Middle frontal gyrus (tissue), 1 donor: ENCODE data around the gene ODAD4.
"Not testable (repeated sequence)": the region's sequence is repeated elsewhere in the genome, so short reads cannot be mapped to it uniquely, and the experiment has no call there.

ENCODE experiments used
- DNase-seq: peaks from one replicate; pipeline ENCODE4 v3.0.0-alpha.2; 2015; ENCODE audit warnings: low spot score; ENCODE audit errors: extremely low spot score

The ODAD4 gene

GRCh38 chr17:41913798-41914197, 16.6 kb upstream of the ODAD4 start:
- DNase-seq = no peak

DNA sequence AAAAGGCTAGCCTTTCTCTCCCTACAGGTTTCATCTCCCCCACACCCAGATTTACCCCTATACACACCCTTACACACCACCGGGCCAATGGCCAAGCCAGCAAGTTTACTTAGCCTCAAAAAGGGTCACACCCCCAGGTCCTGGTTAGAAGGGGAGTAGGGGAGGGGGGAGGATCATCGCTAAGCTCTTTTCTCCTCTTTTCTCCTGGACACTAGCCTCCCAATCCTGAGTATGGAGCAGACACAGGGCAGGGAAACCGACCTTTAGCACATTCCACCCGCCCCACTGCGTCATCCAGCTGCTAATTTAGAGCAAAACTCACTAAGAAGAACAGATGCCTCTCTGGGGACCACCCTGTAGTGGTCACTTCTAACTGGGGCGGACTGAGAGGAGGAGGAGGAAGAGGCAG, 16.1 kb upstream of the ODAD4 start:
- DNase-seq = no peak

GRCh38 chr17:41915020-41915419, 15.4 kb upstream of the ODAD4 start:
- no peak for DNase-seq

DNA sequence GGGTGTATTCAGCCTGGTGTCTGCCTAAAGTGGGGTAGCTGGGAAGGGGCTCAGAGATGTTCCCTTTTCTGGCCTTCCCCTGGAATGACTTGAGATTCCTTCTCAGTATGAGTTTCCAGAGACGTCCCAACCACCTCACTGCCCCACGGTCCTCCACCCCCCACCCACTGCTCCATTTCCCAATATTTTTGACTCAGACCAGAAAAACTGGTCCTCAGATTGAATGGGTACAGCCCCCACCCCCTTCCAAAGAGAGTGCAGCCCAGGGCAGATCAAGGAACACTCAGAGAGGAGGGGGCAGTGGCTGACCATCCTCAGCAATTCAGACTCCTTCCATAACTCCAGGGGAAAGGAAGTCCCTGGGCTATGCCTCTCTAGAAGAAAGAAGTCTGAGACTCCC, 14.9 kb upstream of the ODAD4 start:
- no peak for DNase-seq

GRCh38 chr17:41917192-41917591, 13.2 kb upstream of the ODAD4 start:
- no peak for DNase-seq

DNA sequence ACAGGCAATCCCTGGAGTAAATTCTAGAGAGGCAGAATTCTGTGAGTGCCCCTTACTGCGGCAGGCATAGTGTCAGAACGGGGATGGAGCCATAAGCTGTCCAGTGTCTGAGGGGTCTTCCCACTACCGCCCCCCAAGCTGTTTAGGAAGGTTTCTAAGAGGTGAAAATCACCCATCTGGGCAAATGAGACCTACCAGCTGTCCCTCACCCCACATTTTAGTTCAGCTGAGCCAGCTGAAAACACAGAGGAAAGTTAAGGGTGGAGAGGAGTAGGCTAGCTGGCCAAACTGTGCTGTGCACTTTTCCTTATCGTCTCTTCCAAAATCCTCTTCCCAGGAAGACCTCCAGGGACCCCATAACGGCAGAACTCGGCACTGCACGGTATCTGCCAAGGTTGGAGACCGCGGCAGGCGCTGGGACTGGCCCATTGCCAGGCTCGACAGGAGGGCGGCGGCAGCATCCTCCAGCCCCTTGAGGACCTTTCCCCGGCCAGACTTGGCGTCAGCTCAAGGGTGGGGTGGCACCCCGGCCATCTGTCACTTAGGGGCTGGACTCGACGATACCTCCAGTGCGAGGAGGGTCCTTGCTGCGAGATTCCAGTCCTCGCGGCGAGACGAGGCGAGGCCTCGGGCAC, 12.6 kb upstream of the ODAD4 start:
- DNase-seq = no peak

DNA sequence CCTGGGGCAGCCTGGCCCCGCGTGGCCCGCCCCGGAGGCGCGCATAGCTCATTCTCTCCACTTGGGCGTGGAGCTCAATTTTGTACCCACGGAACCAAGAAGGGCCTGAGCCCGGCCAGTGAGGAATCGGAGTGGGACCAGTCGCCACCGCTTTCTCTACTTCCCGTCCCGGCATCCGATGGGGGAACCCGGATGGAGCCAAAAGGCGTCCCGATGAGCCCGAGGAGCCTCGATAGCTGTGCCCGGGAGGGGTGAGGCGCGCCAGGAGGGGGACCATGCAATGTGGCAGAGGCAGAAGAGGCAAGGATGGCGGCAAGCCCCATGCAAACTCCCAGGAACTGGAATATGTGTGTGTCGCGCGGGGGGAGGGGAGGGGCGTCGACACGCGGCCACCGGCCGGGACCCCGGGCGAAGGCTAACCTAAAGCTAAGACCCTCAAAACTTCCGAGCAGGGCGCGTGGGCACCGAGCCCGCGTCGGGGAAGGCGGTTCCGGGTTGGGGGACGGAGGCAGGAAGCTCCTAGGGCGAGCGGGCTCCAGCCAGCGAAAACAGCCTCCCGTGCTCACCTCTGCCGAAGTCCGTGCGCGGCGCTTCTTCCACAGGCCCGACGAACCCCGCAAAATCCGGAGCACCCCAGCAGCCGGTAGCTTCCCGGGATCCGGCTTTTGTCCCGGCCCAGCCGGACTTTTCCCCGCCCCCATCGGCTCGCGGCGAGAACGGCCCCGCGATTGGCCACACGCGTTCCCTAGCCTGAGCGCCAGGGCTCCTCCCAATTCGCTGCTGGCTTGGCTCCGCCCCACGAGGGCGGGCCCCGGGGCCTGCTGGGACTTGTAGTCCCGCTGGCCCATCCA, 11.9 kb upstream of the ODAD4 start, which contains the start of gene ACLY:
TSS of gene ACLY (minus strand) at position 638 of the 851 bp plus-strand sequence. CDS start 5,078 bp downstream, outside the sequence.
- peak; percentile 98 for DNase-seq

DNA sequence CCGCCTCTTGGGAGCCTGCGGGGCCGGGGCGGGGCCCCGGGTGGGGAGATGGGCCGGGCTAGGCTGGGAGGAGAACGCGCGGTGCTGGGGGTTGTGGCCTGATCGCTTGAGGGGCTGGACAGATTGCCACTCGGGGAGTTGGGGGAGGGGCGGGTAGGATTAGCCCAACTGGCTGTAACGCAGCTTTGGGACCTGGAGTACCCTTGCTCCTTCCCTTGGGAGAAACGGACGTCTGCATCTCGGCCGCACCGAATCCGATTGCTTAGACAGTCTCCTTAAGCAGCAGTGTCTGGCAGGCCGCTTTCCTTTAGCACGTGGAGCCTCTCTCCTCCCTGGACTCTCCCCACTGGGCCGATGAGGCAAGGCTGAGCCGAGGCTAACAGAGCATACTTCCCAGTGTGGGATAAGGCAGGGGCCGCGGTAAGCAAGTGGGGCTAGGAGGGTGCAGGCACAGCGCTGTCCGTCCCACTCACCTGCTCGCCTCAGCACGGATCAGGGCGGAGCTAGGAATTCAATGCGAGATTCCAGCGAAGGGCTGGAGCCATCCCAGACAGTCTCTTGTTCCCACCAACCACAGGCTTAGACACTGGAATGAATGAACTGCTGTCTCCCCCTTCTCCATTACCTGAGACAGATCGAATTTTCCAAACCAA, 11.1 kb upstream of the ODAD4 start:
- DNase-seq = peak; percentile 20

GRCh38 chr17:41919840-41920579, 10.4 kb upstream of the ODAD4 start:
- DNase-seq = no peak

DNA sequence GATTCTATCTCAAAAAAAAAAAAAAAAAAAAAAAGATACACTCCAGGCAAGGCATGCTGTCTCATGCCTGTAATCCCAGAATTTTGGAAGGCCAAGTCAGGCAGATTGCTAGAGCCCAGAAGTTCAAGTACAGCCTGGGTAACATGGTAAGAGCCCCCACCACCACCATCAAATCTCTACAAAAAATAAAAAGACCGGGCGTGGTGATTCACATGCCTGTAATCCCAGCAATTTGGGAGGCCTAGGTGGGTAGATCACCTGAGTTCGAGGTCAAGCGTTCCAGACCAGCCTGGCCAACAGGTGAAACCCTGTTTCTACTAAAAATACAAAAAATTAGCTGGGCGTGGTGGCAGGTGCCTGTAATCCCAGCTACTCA, 9.8 kb upstream of the ODAD4 start:
- DNase-seq = no peak

DNA sequence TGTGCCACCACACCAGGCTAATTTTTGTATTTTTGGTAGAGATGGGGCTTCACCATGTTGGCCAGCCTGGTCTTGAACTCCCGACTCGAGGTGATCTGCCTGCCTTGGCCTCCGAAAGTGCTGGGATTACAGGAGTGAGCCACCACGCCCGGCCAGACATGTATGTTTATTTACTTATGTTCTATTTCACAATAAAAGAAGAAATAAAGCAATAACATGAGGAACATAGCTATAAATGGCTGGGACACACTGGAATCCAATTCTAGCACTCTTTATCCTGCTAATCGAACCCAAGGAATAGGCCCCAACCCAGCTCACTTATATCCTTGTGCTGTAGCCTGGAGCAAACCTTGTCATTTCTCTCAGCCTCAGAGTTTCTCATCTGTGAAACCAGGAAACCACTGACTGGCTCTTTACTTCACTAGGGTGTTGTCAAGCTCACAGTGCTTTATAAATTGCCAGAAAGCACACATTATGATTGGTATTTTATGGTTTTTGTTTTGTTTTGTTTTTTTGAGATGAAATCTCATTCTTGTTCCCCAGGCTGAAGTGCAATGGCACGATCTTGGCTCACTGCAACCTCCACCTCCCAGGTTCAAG, 4.3 kb upstream of the ODAD4 start:
- no peak for DNase-seq

DNA sequence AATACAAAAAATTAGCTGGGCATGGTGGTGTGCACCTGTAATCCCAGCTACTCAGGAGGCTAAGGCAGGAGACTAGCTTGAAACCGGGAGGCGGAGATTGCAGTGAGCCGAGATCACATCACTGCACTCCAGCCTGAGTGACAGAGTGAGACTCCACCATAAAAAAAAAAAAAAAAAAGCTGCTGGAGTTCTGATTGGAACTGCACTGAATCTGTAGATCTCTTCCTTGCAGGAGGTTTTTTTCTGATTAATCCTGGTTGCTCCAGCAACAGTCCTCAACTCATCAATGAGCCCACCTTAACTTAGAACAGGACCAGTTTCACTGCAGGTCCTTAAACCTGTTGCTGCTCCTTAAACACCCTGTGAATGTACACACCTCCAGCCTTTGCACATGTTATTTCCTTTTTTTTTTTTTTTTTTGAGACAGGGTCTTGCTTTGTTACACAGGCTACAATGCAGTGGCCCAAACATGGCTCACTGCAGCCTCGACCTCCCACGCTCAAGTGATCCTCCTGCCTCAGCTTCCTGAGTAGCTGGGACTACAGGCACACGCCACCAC, 1.6 kb upstream of the ODAD4 start:
- no peak for DNase-seq

DNA sequence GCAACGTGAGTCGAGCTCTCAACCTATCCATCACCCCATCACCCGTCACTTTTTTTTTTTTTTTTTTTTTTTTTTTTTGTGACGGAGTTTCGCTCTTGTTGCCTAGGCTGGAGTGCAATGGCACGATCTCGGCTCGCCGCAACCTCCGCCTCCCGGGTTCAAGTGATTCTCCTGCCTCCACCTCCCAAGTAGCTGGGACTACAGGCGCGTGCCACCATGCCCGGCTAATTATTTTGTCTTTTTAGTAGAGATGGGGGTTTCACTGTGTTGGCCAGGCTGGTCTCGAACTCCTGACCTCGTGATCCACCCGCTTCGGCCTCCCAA, 378 bp downstream of the ODAD4 start:
- not testable (repeated sequence) for DNase-seq

- not testable (repeated sequence) for DNase-seq
These were observed 1.3 kb downstream of the ODAD4 start for GRCh38 chr17:41931715-41932114.

GRCh38 chr17:41932816-41933389, 2.5 kb downstream of the ODAD4 start:
- no peak for DNase-seq

DNA sequence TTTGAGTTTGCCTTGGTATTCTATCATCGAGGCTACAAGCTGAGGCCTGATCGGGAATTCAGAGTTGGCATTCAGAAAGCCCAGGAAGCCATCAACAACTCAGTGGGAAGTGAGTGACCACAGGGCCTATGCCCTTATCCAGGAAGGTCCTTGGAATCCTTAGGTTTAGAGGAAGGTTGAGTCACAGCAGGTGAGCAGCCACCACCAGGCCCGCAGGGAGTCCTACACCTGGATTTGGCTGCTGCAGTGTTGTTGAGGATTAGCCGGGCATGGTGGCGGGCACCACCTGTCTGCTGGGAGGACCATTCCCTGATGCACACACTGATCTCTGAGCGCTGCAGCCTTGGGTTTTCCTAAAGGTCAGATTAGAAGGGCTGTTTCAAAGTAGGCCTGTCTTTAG, 5.2 kb downstream of the ODAD4 start:
- no peak for DNase-seq

GRCh38 chr17:41937970-41938954, 7.8 kb downstream of the ODAD4 start:
- no peak for DNase-seq

GRCh38 chr17:41939044-41939692, 8.8 kb downstream of the ODAD4 start:
- no peak for DNase-seq

DNA sequence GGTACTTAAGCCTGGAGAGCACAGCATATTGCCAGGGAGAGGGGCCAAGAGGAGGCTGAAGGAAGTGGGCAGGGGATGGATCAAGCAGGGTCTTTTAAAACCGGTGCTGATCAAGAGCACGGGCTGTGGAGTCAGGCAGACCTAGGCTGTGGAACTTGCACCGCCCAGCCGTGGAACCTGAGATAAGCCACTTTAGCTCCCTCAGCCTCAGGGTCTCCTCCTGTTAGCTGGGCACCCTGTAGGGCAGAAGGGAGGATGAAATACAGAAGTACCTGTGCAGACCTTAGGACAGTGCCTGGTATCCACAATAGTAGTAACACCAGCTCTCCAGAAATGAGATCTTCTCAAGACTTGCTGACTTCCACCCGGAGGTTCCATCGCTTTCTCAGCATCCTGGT, 9.3 kb downstream of the ODAD4 start:
- DNase-seq = no peak
